Retina (tissue), 1 donor: ENCODE data around the gene FGF9.

ENCODE experiments used
- DNase-seq: peaks from one replicate; pipeline ENCODE4 v3.0.0-alpha.2; 2016

FGF9 gene

DNA sequence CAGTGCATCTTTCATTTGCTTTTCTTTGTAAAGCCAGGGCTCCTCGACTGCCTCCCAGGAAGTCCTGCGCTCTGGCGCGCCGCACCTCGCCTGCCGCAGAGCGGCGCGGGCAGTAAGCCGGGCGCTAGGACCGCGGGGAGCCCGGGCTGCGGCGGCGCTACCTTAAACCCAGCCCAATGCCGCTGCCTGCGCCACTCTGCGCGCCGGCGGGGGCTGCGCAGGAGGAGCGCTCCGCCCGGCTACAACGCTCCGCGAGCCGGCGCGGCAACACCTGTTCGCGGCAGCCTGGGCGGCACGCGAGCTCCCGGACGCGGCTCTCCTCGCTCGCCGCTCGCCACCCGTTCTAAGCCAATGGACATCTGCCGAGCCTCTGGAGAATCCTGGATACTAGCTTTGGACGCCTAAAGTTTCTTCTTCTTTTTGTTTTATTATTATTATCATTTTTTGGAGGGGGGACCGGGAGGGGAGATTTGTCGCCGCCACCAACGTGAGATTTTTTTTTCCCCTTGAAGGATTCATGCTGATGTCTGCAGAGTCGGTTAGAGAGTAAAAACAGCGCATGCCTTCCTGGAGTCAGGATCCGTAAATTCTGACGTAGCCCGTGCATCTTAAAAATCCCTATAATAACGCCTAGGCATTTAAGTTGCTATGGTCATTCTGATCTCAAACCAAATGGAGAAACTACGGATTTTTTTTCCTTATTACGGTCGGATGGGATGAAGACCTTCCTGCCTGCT, at the start of gene FGF9:
TSS of gene FGF9 (plus strand) at position 191 of the 737 bp plus-strand sequence. CDS start 840 bp downstream, outside the sequence.
- DNase-seq = no peak

- DNase-seq = no peak
These were observed 45.5 kb upstream of the FGF9 start for GRCh38 chr13:21625366-21625765.

GRCh38 chr13:21632196-21632595, 38.7 kb upstream of the FGF9 start:
- DNase-seq = no peak

DNA sequence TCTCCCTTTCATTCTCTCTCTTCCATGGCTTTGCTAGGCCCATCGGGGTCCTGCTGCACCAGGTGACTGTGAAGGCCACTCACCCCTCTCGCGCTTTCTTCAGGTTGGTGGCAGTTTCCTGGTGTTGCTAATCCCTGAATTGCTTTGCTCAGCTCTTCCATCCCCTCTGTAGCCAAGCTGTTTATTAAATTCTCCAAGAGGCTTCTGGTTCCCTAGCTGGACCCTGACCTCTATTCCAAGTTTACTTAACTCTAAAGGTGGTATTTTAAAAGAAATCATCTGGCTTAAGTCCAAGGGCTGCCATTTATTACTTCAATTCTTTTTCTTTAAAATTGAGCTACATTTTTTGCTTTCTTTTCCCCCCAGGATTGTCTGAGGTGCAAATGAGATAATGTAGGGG, 34.2 kb upstream of the FGF9 start:
- no peak for DNase-seq

DNA sequence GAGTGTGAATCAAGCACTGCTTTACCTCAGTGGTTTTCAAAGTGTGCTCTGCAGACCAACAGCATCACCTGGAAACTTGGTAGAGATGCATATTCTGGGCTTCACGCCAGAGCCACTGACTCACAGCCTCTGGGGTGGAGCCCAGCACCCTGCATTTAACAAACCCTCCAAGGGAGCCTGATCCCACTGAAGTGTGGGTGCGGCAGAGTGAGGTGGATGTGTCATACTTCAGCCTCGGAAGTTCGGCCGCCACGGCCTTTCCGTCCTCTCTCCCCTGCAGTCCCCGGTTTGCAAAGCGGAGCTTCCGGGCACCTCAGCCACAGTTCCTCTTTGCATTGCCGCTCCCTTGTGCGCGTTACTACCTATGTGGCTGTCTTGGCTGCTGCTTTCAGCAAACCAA, 33.6 kb upstream of the FGF9 start:
- no peak for DNase-seq

GRCh38 chr13:21638319-21639282, 32.3 kb upstream of the FGF9 start:
- DNase-seq = peak; percentile 71

- DNase-seq = peak; percentile 77
These were observed 31.3 kb upstream of the FGF9 start for GRCh38 chr13:21639561-21639960.

GRCh38 chr13:21641629-21642028, 29.2 kb upstream of the FGF9 start:
- no peak for DNase-seq

GRCh38 chr13:21657538-21657937, 13.3 kb upstream of the FGF9 start:
- no peak for DNase-seq

DNA sequence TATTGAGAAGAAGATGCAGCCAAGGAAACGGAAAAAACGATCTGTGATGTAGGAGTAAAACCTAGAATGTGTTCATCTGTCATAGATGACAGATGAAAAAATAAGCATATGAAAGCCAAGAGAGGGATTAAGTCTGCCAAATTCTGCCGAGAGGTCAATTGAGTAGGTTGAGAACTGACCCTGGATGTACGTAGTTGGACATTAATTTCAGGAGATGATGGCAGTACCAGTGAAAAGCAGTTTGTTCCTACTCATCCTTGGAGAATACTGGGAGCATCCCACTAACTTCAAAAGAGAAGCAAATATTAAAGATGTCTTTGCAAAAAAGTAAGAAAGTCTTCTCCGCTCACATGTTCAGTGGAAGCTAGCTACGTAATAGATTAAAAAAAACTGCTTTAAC, 11.8 kb upstream of the FGF9 start:
- DNase-seq = no peak

- DNase-seq = no peak
These were observed 9.6 kb upstream of the FGF9 start for GRCh38 chr13:21661097-21661909.

DNA sequence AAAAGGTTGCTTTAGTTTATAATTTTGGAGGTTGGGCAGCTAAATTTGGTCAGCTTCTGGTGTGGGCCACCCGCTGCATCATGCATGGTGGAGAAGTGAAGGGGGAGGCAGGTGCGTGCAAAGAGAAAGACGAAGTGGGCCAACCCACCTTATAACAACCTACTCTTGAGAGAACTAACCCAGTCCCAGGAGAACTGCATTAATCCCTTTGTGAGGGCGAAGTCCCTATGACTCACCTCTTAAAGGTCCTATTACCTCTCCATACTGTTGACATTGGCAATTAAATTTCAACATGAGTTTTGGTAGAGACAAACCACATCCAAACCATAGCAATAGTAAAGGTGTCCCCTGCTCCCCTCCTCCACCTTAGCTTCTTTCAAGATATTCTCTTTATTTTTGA, 7.7 kb upstream of the FGF9 start:
- DNase-seq = no peak

DNA sequence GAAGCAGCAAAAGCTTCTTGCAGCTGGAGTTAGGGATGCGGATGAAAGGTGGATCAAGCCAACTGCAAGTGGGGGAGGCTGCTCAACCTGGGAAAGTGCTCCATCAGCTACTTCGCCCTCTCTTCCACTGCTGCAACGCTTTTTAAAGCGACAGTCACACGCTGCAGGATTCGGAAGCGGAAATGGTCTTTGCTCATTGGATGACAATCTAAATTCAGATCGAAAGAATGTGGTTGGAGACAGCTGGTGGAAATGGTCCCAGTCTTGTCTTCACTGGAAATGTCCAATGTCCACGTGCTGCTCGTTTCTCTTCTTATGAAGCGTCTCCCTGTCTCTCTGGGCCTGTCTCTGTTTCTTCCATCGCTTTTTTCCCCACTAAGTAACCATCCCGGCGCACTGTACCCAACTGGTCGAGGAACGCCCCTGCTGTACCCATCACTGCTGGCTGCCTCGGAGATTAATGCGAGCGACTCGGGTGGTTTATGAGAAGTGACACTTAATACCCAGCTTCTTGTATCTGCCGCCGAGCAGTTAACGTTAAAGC, 2.1 kb upstream of the FGF9 start:
- no peak for DNase-seq

GRCh38 chr13:21670006-21670882, 629 bp upstream of the FGF9 start:
- DNase-seq = peak; percentile 95

DNA sequence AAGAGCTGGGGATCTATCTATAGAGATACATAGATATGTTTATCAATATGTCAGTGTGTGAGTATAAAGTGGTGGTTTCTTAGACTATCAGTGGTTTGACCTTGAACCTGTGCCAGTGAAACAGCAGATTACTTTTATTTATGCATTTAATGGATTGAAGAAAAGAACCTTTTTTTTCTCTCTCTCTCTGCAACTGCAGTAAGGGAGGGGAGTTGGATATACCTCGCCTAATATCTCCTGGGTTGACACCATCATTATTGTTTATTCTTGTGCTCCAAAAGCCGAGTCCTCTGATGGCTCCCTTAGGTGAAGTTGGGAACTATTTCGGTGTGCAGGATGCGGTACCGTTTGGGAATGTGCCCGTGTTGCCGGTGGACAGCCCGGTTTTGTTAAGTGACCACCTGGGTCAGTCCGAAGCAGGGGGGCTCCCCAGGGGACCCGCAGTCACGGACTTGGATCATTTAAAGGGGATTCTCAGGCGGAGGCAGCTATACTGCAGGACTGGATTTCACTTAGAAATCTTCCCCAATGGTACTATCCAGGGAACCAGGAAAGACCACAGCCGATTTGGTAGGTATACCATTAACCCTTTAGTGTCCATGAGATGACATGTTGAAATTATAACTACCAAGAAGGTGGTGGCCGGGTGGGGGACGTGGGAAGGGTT, 880 bp downstream of the FGF9 start:
- peak; percentile 66 for DNase-seq

DNA sequence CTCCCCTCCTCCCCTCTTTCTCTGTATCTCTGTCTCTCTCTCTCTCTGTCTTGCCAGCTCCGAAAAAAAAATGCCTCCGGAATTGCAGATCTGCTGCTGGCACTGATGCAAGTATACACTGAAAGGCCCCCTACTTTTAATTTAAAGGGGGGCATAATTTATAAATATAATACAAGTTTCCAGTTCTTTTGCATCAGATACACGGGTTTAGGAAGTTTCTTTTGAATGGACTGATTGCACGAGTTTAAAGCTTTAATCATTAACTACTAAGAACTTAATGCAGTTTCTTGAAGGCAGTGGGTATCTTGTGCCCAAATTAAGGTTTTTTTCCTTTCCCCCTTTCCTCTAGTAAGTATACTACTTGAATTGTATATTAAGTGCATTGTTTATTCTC, 1.4 kb downstream of the FGF9 start:
- DNase-seq = no peak

DNA sequence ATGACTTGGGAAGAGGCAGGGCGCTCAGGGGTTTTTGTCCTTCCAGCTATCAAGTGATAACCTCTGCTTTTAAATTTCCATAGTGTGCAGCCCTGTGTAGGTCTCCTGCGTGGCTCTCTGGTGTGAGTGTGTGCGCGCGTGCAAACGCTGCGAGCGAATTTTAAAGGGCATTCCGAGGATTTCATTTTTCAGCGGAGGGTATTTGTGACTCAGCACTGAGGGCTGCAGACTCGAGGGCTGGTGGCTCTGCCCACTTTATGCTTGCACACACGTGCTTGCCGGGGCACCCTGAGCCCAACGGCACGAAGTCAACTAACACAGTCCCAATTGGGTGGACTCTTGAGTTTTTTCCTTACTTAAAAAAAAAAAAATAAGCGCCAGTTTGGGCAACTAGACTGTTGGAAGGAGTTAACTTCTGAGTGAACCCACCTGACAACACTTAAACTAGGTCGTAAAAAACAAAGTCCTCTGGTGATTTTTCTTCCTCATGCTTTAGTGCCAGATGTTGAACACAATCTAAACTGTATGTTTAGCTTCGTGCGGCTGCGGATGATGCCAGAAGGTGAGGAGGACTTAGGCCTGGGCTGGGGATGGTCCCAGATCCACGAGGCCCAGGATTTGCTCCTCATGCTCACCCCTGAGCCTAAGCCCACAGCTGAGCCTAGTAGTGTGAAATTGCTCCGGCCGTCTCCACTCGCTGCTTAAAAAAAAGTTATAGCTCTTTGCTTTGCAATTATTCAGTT, 2.1 kb downstream of the FGF9 start:
- DNase-seq = peak; percentile 65

DNA sequence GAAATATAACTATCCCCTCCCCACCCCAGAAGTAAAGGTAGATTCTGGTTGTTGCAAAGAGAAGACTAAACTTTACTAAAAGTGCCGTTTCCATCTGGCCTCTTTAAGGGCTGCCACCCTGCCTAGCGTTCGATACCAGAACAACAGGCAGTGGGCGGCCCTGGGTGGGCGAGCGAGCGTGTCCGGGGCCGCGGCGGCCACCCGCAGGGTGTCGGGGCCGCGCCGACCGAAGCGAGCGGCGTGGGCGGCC, 2.6 kb downstream of the FGF9 start:
- no peak for DNase-seq

- DNase-seq = peak; percentile 88
These were observed 3.1 kb downstream of the FGF9 start for GRCh38 chr13:21673789-21674489.

GRCh38 chr13:21674490-21675009, 3.7 kb downstream of the FGF9 start:
- peak; percentile 79 for DNase-seq
